Subcutaneous abdominal adipose tissue (tissue), 5 donors: ENCODE results near the gene UGT2B15.

Source experiments
- H3K27ac ChIP-seq: one replicate; pipeline ENCODE4 v1.7.0; 2013; ENCODE audit warnings: low read depth, mild to moderate bottlenecking, inconsistent platforms, low read length, moderate library complexity
- H3K27me3 ChIP-seq, 5 donors: one replicate each; pipeline ENCODE4 v1.7.0; 2013; ENCODE audit warnings: low read length in 5 of 5, inconsistent platforms in 1 of 5; ENCODE audit not compliant: control insufficient read depth in 5 of 5, insufficient read depth in 4 of 5
- H3K36me3 ChIP-seq, 5 donors: one replicate each; pipeline ENCODE4 v1.7.0; 2013; ENCODE audit warnings: low read length in 5 of 5; ENCODE audit not compliant: control insufficient read depth in 5 of 5, insufficient read depth in 5 of 5
- H3K4me1 ChIP-seq, 5 donors: one replicate each; pipeline ENCODE4 v1.7.0; 2013; ENCODE audit warnings: low read length in 5 of 5, mild to moderate bottlenecking in 3 of 5, moderate library complexity in 1 of 5; ENCODE audit not compliant: control insufficient read depth in 5 of 5, insufficient read depth in 5 of 5
- H3K4me3 ChIP-seq, 5 donors: one replicate each; pipeline ENCODE4 v1.7.0; 2013; ENCODE audit warnings: low read length in 5 of 5, low read depth in 1 of 5
- H3K9ac ChIP-seq, 5 donors: one replicate each; pipeline ENCODE4 v1.7.0; 2013; ENCODE audit warnings: low read length in 5 of 5, mild to moderate bottlenecking in 4 of 5, moderate library complexity in 3 of 5
- H3K9me3 ChIP-seq, 5 donors: one replicate each; pipeline ENCODE4 v1.7.0; 2013; ENCODE audit warnings: low read length in 5 of 5; ENCODE audit not compliant: control insufficient read depth in 5 of 5
- donor health status: healthy.
- donor health status: healthy.
- donor health status: healthy.
- donor health status: healthy.
- donor health status: healthy.

The UGT2B15 gene

GRCh38 chr4:68613752-68614151 is 56.7 kb downstream of the UGT2B15 start:
- H3K4me3 ChIP-seq: no peak overlapping the region
- no peaks in the 10 kb centered on the region for H3K36me3 ChIP-seq
- no peak overlapping the region for H3K9ac ChIP-seq
- H3K27ac ChIP-seq: no peak overlapping the region
- no peaks in the 10 kb centered on the region for H3K27me3 ChIP-seq
- no peaks in the 10 kb centered on the region for H3K4me1 ChIP-seq
- peaks cover 0 to 5% (median 0%) of the 10 kb centered on the region in 5 donors for H3K9me3 ChIP-seq

GRCh38 chr4:68606240-68606639 is 64.2 kb downstream of the UGT2B15 start:
- no peak overlapping the region for H3K27ac ChIP-seq
- H3K4me1 ChIP-seq: no peaks in the 10 kb centered on the region

GRCh38 chr4:68599150-68599549 is 71.3 kb downstream of the UGT2B15 start:
- no peak overlapping the region for H3K4me3 ChIP-seq
- H3K27me3 ChIP-seq: no peaks in the 10 kb centered on the region
- H3K36me3 ChIP-seq: no peaks in the 10 kb centered on the region
- no peaks in the 10 kb centered on the region for H3K4me1 ChIP-seq
- no peak overlapping the region for H3K27ac ChIP-seq
- H3K9ac ChIP-seq: no peak overlapping the region
- H3K9me3 ChIP-seq: no peaks in the 10 kb centered on the region

More at GRCh38 chr4:68606240-68606639, 64.2 kb downstream of the UGT2B15 start:
- Histone ChIP-seq H3K27me3 (no peaks in the 10 kb centered on the region), H3K36me3 (no peaks in the 10 kb centered on the region), H3K9me3 (no peaks in the 10 kb centered on the region), H3K4me3 (no peak overlapping the region), H3K9ac (no peak overlapping the region)

GRCh38 chr4:68597482-68597881 is 73.0 kb downstream of the UGT2B15 start:
- H3K9me3 ChIP-seq: no peaks in the 10 kb centered on the region
- H3K9ac ChIP-seq: no peak overlapping the region
- H3K36me3 ChIP-seq: no peaks in the 10 kb centered on the region
- no peaks in the 10 kb centered on the region for H3K4me1 ChIP-seq
- H3K27ac ChIP-seq: no peak overlapping the region
- no peak overlapping the region for H3K4me3 ChIP-seq
- no peaks in the 10 kb centered on the region for H3K27me3 ChIP-seq
